ENCODE data around the gene PKD1L1. TPM values are rescaled to one million over a fixed set of nuclear protein-coding genes. Genes with fewer than 3 reads are reported as not detected.

Gene PKD1L1
- polyA plus RNA-seq, 1 donor from 2014 or later: 2.0 TPM

GRCh38 chr7:47737601-47738000, 210.7 kb downstream of the PKD1L1 start:
- no peaks in the 10 kb centered on the region for H3F3A ChIP-seq (ENCODE audit: insufficient read depth, low read length, poor library complexity, severe bottlenecking)
- no peaks in the 10 kb centered on the region for H3K79me2 ChIP-seq (replicated peaks; ENCODE audit: insufficient read depth, low read length)
- H2AFZ ChIP-seq (ENCODE audit: low read depth, low read length): no peak overlapping the region
- H3K9me2 ChIP-seq (ENCODE audit: insufficient read depth, low read length): no peaks in the 10 kb centered on the region
- H3K9me3 ChIP-seq (ENCODE audit: low read length): no peaks in the 10 kb centered on the region
- H3K4me3 ChIP-seq (ENCODE audit: low read length): no peak overlapping the region
- no peak overlapping the region for H3K4me2 ChIP-seq (ENCODE audit: low read length)
- TF ChIP-seq RAD21 (conservative IDR thresholded peaks at IDR 0.05) (no peak), SMC3 (conservative IDR thresholded peaks at IDR 0.05; ENCODE audit: poor library complexity) (no peak), CTCF (IDR thresholded peaks at IDR 0.05; ENCODE audit: poor library complexity, severe bottlenecking) (no peak), TAF1 (IDR thresholded peaks at IDR 0.05; ENCODE audit: low read depth) (no peak), EZH2 (IDR thresholded peaks at IDR 0.05; ENCODE audit: borderline replicate concordance, insufficient read depth, low read length, poor library complexity, severe bottlenecking) (no peak), REST (IDR thresholded peaks at IDR 0.05; ENCODE audit: borderline replicate concordance) (no peak), EP300 (conservative IDR thresholded peaks at IDR 0.05; ENCODE audit: poor library complexity, severe bottlenecking) (no peak), POLR2AphosphoS5 (IDR thresholded peaks at IDR 0.05) (no peak), MXI1 (conservative IDR thresholded peaks at IDR 0.05; ENCODE audit: poor library complexity, severe bottlenecking) (no peak)
- no peaks in the 10 kb centered on the region for H3K36me3 ChIP-seq (ENCODE audit: insufficient read depth, low read length)
- no peak overlapping the region for H3K27ac ChIP-seq (ENCODE audit: low read length)
- H4K20me1 ChIP-seq (ENCODE audit: insufficient read depth): no peaks in the 10 kb centered on the region
- no peak overlapping the region for H3K9ac ChIP-seq (ENCODE audit: low read length)
- no peaks in the 10 kb centered on the region for H3K27me3 ChIP-seq (ENCODE audit: insufficient read depth, low read depth, low read length)

DNA sequence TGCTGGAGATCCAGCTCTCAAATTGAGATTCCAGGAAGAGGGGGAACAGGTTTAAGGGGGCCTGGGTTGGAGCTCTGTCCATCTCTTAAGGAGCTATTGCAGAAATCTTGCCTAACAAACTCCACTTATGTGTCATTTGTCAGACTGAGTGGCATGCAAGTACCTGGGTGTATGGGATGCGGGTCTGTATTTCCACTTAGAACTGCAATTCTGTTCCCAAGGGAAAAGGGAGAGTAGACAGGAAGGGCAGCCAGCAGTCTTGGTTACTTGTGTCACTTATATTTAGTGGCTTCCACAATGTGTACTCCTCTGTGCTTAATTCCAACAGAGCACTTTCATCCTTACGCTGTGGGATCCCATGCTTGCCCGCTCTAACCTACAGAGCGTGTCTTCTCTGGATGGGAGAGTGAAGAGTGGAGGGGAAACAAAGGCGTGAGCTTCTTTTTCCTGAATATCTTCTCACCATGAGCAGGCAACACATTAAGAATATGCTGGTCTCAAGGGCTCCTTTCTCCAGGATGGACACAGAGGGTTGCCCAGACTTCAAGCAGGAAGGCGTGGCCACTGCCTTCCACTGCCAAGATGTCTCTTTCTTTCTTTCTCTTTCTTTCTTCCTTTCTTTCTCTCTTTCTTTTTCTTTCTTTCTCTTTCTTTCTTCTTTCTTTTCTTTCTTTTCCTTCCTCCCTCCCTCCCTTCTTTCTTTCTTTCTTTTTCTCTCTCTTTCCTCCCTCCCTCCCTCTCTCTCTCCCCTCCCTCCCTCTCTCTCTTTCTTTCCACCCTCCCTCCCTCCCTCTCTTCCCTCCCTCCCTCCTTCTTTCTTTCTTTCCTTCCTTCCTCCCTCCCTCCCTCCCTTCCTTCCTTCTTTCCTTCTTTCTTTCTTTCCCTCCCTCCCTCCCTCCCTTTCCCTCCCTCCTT, 212.6 kb downstream of the PKD1L1 start:
- Histone ChIP-seq H2AFZ (ENCODE audit: low read depth, low read length) (no peak overlapping the region), H3K9ac (ENCODE audit: low read length) (no peak overlapping the region), H3K4me2 (ENCODE audit: low read length) (no peak overlapping the region), H3K9me3 (ENCODE audit: low read length) (no peaks in the 10 kb centered on the region), H3K79me2 (replicated peaks; ENCODE audit: insufficient read depth, low read length) (no peaks in the 10 kb centered on the region), H3K4me3 (ENCODE audit: low read length) (no peak overlapping the region), H3K27me3 (ENCODE audit: insufficient read depth, low read depth, low read length) (no peaks in the 10 kb centered on the region), H3F3A (ENCODE audit: insufficient read depth, low read length, poor library complexity, severe bottlenecking) (no peaks in the 10 kb centered on the region), H4K20me1 (ENCODE audit: insufficient read depth) (no peaks in the 10 kb centered on the region), H3K9me2 (ENCODE audit: insufficient read depth, low read length) (no peaks in the 10 kb centered on the region), H3K27ac (ENCODE audit: low read length) (no peak overlapping the region), H3K36me3 (ENCODE audit: insufficient read depth, low read length) (no peaks in the 10 kb centered on the region)
- no peak for TF ChIP-seq RAD21 (conservative IDR thresholded peaks at IDR 0.05)
- no peak for TF ChIP-seq REST (IDR thresholded peaks at IDR 0.05; ENCODE audit: borderline replicate concordance)
- no peak for TF ChIP-seq MXI1 (conservative IDR thresholded peaks at IDR 0.05; ENCODE audit: poor library complexity, severe bottlenecking)
- no peak for TF ChIP-seq POLR2AphosphoS5 (IDR thresholded peaks at IDR 0.05)
- no peak for TF ChIP-seq TAF1 (IDR thresholded peaks at IDR 0.05; ENCODE audit: low read depth)
- TF ChIP-seq SMC3 (conservative IDR thresholded peaks at IDR 0.05; ENCODE audit: poor library complexity): no peak
- TF ChIP-seq EP300 (conservative IDR thresholded peaks at IDR 0.05; ENCODE audit: poor library complexity, severe bottlenecking): no peak
- TF ChIP-seq CTCF (IDR thresholded peaks at IDR 0.05; ENCODE audit: poor library complexity, severe bottlenecking): no peak
- no peak for TF ChIP-seq EZH2 (IDR thresholded peaks at IDR 0.05; ENCODE audit: borderline replicate concordance, insufficient read depth, low read length, poor library complexity, severe bottlenecking)

Data from neural cell (in vitro differentiated cells).